CD4-positive, alpha-beta T cell (primary cell): ENCODE results near the gene ZNF467. TPM values are rescaled to one million over a fixed set of nuclear protein-coding genes. Genes with fewer than 3 reads are reported as not detected.

Experiments
- ATAC-seq: fragments of 200-7000 bp; cut with Tn5 transposase; one replicate; pipeline ENCODE4 v1.10.0; 2022; ENCODE audit warnings: mild to moderate bottlenecking; ENCODE audit not compliant: poor library complexity
- CTCF ChIA-PET: fragments of 350-600 bp; sonication (Branson Sonifier 250); formaldehyde crosslinking; loops from one replicate; lab custom pipeline; 2021; ENCODE audit warnings: antibody characterized with exemption, inconsistent platforms; lab: Charles Lee
- POLR2A ChIA-PET: fragments of 350-600 bp; sonication (Branson Sonifier 250); formaldehyde crosslinking; loops from one replicate; lab custom pipeline; 2021; ENCODE audit warnings: antibody characterized with exemption, inconsistent platforms; lab: Charles Lee
- DNase-seq, 14 experiments: peaks; one replicate each; pipeline ENCODE4 v3.0.0-alpha.2; 2013 to 2020; ENCODE audit warnings: mixed read lengths in 2 of 14
- H3K27ac ChIP-seq, 2 donors: one replicate each; pipeline versions ENCODE4 v1.5.1 to v1.7.0; 2013; ENCODE audit warnings: low read length in 2 of 2, low read depth in 1 of 2, mild to moderate bottlenecking in 1 of 2
- H3K27me3 ChIP-seq, 2 experiments: 1 replicate in 1 of 2; 2 replicates in 1 of 2; pipeline versions ENCODE4 v1.6.1 to v1.7.0; 2013; ENCODE audit warnings: low read length in 2 of 2, control low read depth in 1 of 2, mild to moderate bottlenecking in 1 of 2, moderate library complexity in 1 of 2; ENCODE audit not compliant: insufficient read depth in 2 of 2, control insufficient read depth in 1 of 2
- H3K36me3 ChIP-seq: one replicate; pipeline ENCODE4 v1.6.1; 2013; ENCODE audit warnings: low read length, control low read depth; ENCODE audit not compliant: insufficient read depth
- H3K4me1 ChIP-seq: one replicate; pipeline ENCODE4 v1.6.1; 2013; ENCODE audit warnings: low read length, control low read depth; ENCODE audit not compliant: insufficient read depth
- H3K4me3 ChIP-seq: one replicate; pipeline ENCODE4 v1.5.1; 2013; ENCODE audit warnings: mild to moderate bottlenecking, low read length, moderate library complexity
- H3K9me3 ChIP-seq, 2 experiments: 1 replicate in 1 of 2; 2 replicates in 1 of 2; pipeline versions ENCODE4 v1.6.1 to v1.7.0; 2013; ENCODE audit warnings: low read length in 2 of 2, mild to moderate bottlenecking in 2 of 2, control low read depth in 1 of 2, moderate library complexity in 1 of 2; ENCODE audit not compliant: control insufficient read depth in 1 of 2, insufficient read depth in 1 of 2
- H3K27ac Mint-ChIP-seq: one replicate; pipeline ENCODE4 v1.8.0; 2020; ENCODE audit warnings: mixed read lengths
- H3K27me3 Mint-ChIP-seq: one replicate; pipeline ENCODE4 v1.8.0; 2021; ENCODE audit warnings: mixed read lengths
- H3K36me3 Mint-ChIP-seq: one replicate; pipeline ENCODE4 v1.8.0; 2021; ENCODE audit warnings: low read depth, mixed read lengths
- H3K4me1 Mint-ChIP-seq: one replicate; pipeline ENCODE4 v1.8.0; 2021; ENCODE audit warnings: low read depth, mixed read lengths
- H3K4me3 Mint-ChIP-seq: one replicate; pipeline ENCODE4 v1.8.0; 2020; ENCODE audit warnings: mild to moderate bottlenecking, mixed read lengths
- H3K9me3 Mint-ChIP-seq: one replicate; pipeline ENCODE4 v1.8.0; 2020; ENCODE audit warnings: mixed read lengths
- intact Hi-C, 2 experiments: fragments of 100-400 bp; cut with DNase I in 1 of 2; cut with micrococcal nuclease in 1 of 2; formaldehyde crosslinking; loops; one replicate each; pipeline versions ENCODE4 v1.15.1 to v1.9.0; 2023 to 2025; cut with DNase I, micrococcal nuclease
- total RNA-seq, 174 experiments: library from RNA in 2 of 174; stranded (reverse) in 2 of 174; gene quantifications; one replicate each; pipeline ENCODE4 v1.2.3 and lab custom pipeline; 2021 to 2026
- TF ChIP-seq, protein P1 (sequence below): fragments of 200-600 bp; IDR thresholded peaks from one replicate; pipeline ENCODE4 v1.8.0; 2022; ENCODE audit warnings: antibody characterized with exemption, mild to moderate bottlenecking

ZNF467 gene
- total RNA-seq, 2 experiments from 2014 or later = 4.1 to 4.3 TPM

DNA sequence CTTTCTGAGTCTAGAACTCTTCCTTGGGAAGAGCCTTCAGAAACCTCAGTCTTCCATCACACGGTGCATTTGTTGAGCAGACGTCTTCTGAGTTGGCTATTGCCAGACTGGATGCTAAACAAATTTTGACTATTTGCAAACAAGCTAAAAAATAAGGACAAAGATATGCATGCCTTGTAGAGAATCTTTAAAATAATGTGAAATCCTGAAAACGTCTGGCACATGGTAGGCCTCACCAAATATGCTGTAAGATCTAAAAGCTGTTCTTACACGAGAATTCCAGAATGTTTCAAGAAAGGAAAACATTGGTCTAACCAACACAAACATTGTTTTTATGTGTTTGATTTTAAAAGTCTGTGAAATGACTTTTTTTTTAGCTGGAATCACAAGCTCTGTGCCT, 11.3 kb downstream of the ZNF467 start:
- H3K27ac Mint-ChIP-seq = no peak overlapping the region
- H3K36me3 Mint-ChIP-seq = peaks cover 6% of the 10 kb centered on the region
- ChIA-PET POLR2A (no interaction called here), CTCF (no interaction called here)
- ATAC-seq = no peak
- Histone ChIP-seq H3K27me3 (no peaks in the 10 kb centered on the region), H3K27ac (no peak overlapping the region), H3K4me3 (no peak overlapping the region), H3K9me3 (peaks cover 0 to 8% of the 10 kb centered on the region in 2 experiments), H3K4me1 (no peaks in the 10 kb centered on the region), H3K36me3 (no peaks in the 10 kb centered on the region)
- DNase-seq = no peak
- no peaks in the 10 kb centered on the region for H3K9me3 Mint-ChIP-seq
- H3K27me3 Mint-ChIP-seq = no peaks in the 10 kb centered on the region
- H3K4me1 Mint-ChIP-seq = no peaks in the 10 kb centered on the region
- TF ChIP-seq, protein P1, sequence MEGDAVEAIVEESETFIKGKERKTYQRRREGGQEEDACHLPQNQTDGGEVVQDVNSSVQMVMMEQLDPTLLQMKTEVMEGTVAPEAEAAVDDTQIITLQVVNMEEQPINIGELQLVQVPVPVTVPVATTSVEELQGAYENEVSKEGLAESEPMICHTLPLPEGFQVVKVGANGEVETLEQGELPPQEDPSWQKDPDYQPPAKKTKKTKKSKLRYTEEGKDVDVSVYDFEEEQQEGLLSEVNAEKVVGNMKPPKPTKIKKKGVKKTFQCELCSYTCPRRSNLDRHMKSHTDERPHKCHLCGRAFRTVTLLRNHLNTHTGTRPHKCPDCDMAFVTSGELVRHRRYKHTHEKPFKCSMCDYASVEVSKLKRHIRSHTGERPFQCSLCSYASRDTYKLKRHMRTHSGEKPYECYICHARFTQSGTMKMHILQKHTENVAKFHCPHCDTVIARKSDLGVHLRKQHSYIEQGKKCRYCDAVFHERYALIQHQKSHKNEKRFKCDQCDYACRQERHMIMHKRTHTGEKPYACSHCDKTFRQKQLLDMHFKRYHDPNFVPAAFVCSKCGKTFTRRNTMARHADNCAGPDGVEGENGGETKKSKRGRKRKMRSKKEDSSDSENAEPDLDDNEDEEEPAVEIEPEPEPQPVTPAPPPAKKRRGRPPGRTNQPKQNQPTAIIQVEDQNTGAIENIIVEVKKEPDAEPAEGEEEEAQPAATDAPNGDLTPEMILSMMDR = no peak
- H3K4me3 Mint-ChIP-seq = no peak overlapping the region
- intact Hi-C loops = no loop called here

DNA sequence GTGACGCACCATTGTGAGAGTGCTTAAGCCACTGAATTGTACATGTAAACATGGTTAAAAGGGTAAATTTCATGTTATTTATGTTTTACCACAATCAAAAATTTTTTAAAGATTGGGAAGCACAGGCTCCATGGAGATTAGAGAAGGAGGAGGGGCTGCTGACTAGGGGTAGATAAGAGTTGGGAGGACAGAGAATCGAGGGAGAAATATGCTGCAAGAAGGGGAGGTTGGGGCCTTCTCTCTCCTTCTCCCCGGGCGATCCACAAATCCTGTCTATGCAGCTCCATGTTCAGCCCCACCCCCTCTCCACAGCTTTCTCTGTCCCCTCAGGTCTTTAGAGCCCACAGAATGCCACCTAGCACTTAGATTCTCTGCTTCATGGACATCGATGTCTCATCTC, 12.1 kb downstream of the ZNF467 start:
- Histone ChIP-seq H3K27ac (no peak overlapping the region), H3K27me3 (no peaks in the 10 kb centered on the region), H3K9me3 (peaks cover 0 to 8% of the 10 kb centered on the region in 2 experiments), H3K4me1 (no peaks in the 10 kb centered on the region), H3K36me3 (no peaks in the 10 kb centered on the region), H3K4me3 (no peak overlapping the region)
- Mint-ChIP-seq H3K27me3 (no peaks in the 10 kb centered on the region), H3K27ac (no peak overlapping the region), H3K4me3 (no peak overlapping the region), H3K4me1 (no peaks in the 10 kb centered on the region), H3K9me3 (no peaks in the 10 kb centered on the region), H3K36me3 (peaks cover 3% of the 10 kb centered on the region)
- CTCF ChIA-PET = no interaction called here
- intact Hi-C loops = no loop called here
- TF ChIP-seq, protein P1 = no peak
- ATAC-seq (no peak), DNase-seq (no peak)
- POLR2A ChIA-PET = no interaction called here

DNA sequence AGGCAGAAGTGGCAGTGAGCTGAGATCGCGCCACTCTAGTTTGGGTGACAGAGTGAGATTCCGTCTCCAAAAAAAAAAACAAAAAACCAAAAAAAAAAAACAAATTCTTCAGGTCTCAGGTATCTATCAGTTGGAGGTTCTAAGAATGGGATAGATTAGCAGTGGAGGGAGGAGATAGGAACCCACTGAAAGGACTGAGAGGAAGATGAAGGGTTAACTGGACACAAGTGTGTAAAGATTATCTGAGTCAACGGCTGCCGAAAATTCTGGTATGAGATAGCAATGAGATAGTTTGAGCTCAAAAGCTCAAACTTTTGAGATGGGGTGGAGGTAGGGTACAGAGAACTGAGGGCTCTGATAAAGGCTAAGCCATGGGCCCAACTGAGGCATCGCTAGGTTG, 12.8 kb downstream of the ZNF467 start:
- CTCF ChIA-PET = interaction anchor here (1.4 kb wide), 1 partner anchor 19 kb away, joined by 3 read pairs; no protein-coding TSS in a partner anchor

More for the DNA sequence above, 12.8 kb downstream of the ZNF467 start:
- DNase-seq (no peak), ATAC-seq (no peak)
- no peaks in the 10 kb centered on the region for H3K36me3 Mint-ChIP-seq
- no peak overlapping the region for H3K4me3 Mint-ChIP-seq
- H3K27me3 Mint-ChIP-seq = no peaks in the 10 kb centered on the region
- no peaks in the 10 kb centered on the region for H3K4me1 ChIP-seq
- TF ChIP-seq, protein P1 = no peak
- H3K27ac ChIP-seq = no peak overlapping the region
- H3K36me3 ChIP-seq = no peaks in the 10 kb centered on the region
- intact Hi-C loops = no loop called here
- H3K4me3 ChIP-seq = no peak overlapping the region
- no peaks in the 10 kb centered on the region for H3K27me3 ChIP-seq
- peaks cover 0 to 4% of the 10 kb centered on the region in 2 experiments for H3K9me3 ChIP-seq
- H3K9me3 Mint-ChIP-seq = no peaks in the 10 kb centered on the region
- POLR2A ChIA-PET = no interaction called here
- H3K27ac Mint-ChIP-seq = no peak overlapping the region
- H3K4me1 Mint-ChIP-seq = no peaks in the 10 kb centered on the region
